WTC11 (cell line): ENCODE results near the gene DYRK3.
A peak's percentile ranks its signal among the peaks of the same experiment; 100 is the strongest.

Experiments used
- AR ChIP-seq: fragments of 250-450 bp; sonication (Bioruptor Pico); IDR thresholded peaks from 2 replicates; pipeline ENCODE4 v1.9.0; 2021; ENCODE audit warnings: mild to moderate bottlenecking
- ESRRA ChIP-seq: sonication (generic); formaldehyde crosslinking; IDR thresholded peaks from 2 replicates; pipeline ENCODE4 v1.8.1; 2022; ENCODE audit warnings: mild to moderate bottlenecking, missing genetic modification reagents, borderline replicate concordance
- GRHL2 ChIP-seq: fragments of 250-450 bp; sonication (Bioruptor Pico); IDR thresholded peaks from 2 replicates; pipeline ENCODE4 v1.8.0; 2022; ENCODE audit warnings: mild to moderate bottlenecking, moderate library complexity; ENCODE audit not compliant: insufficient replicate concordance, severe bottlenecking
- IRF1 ChIP-seq: sonication (generic); formaldehyde crosslinking; IDR thresholded peaks from 2 replicates; pipeline ENCODE4 v1.8.0; 2023; ENCODE audit warnings: missing genetic modification reagents
- MAX ChIP-seq: sonication (generic); formaldehyde crosslinking; IDR thresholded peaks from 2 replicates; pipeline ENCODE4 v1.8.0; 2022; ENCODE audit warnings: mild to moderate bottlenecking, missing genetic modification reagents
- RELA ChIP-seq: sonication (generic); formaldehyde crosslinking; IDR thresholded peaks from 2 replicates; pipeline ENCODE4 v1.8.1; 2022; ENCODE audit warnings: missing genetic modification reagents, mild to moderate bottlenecking, borderline replicate concordance
- TEAD1 ChIP-seq: sonication (generic); formaldehyde crosslinking; IDR thresholded peaks from 2 replicates; pipeline ENCODE4 v1.8.0; 2022; ENCODE audit warnings: mild to moderate bottlenecking, missing genetic modification reagents
- ZNF121 ChIP-seq: sonication (generic); formaldehyde crosslinking; IDR thresholded peaks from 2 replicates; pipeline ENCODE4 v1.8.0; 2023; ENCODE audit warnings: missing genetic modification reagents
- ZNF263 ChIP-seq: sonication (generic); formaldehyde crosslinking; IDR thresholded peaks from 2 replicates; pipeline ENCODE4 v1.8.1; 2022; ENCODE audit warnings: low read depth, mild to moderate bottlenecking, moderate library complexity, missing genetic modification reagents
- TF ChIP-seq, protein P1 (sequence below): sonication (generic); formaldehyde crosslinking; IDR thresholded peaks from 2 replicates; pipeline ENCODE4 v1.8.0; 2022; ENCODE audit warnings: missing genetic modification reagents
- TF ChIP-seq, protein P2 (sequence below): fragments of 200-600 bp; IDR thresholded peaks from 2 replicates; pipeline ENCODE4 v1.8.0; 2022; ENCODE audit warnings: antibody characterized with exemption
- TF ChIP-seq, protein P3 (sequence below): sonication (generic); formaldehyde crosslinking; IDR thresholded peaks from 2 replicates; pipeline ENCODE4 v1.8.0; 2022; ENCODE audit warnings: mild to moderate bottlenecking, missing genetic modification reagents
- TF ChIP-seq, protein P4 (sequence below): sonication (generic); formaldehyde crosslinking; conservative IDR thresholded peaks from 2 replicates; pipeline ENCODE4 v1.8.1; 2022; ENCODE audit warnings: mild to moderate bottlenecking, missing genetic modification reagents

- TF ChIP-seq MAX (CRISPR knock-in tag) (no peak), AR (CRISPR knock-in tag) (no peak), RELA (CRISPR knock-in tag) (no peak), ZNF263 (no peak), GRHL2 (no peak), IRF1 (CRISPR knock-in tag) (no peak), ESRRA (no peak), ZNF121 (CRISPR knock-in tag) (no peak), TEAD1 (peak; percentile 83; the same call in 1 of the 2 replicates)
- TF ChIP-seq, protein P1, sequence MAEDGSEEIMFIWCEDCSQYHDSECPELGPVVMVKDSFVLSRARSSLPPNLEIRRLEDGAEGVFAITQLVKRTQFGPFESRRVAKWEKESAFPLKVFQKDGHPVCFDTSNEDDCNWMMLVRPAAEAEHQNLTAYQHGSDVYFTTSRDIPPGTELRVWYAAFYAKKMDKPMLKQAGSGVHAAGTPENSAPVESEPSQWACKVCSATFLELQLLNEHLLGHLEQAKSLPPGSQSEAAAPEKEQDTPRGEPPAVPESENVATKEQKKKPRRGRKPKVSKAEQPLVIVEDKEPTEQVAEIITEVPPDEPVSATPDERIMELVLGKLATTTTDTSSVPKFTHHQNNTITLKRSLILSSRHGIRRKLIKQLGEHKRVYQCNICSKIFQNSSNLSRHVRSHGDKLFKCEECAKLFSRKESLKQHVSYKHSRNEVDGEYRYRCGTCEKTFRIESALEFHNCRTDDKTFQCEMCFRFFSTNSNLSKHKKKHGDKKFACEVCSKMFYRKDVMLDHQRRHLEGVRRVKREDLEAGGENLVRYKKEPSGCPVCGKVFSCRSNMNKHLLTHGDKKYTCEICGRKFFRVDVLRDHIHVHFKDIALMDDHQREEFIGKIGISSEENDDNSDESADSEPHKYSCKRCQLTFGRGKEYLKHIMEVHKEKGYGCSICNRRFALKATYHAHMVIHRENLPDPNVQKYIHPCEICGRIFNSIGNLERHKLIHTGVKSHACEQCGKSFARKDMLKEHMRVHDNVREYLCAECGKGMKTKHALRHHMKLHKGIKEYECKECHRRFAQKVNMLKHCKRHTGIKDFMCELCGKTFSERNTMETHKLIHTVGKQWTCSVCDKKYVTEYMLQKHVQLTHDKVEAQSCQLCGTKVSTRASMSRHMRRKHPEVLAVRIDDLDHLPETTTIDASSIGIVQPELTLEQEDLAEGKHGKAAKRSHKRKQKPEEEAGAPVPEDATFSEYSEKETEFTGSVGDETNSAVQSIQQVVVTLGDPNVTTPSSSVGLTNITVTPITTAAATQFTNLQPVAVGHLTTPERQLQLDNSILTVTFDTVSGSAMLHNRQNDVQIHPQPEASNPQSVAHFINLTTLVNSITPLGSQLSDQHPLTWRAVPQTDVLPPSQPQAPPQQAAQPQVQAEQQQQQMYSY (CRISPR knock-in tag) = no peak
- TF ChIP-seq, protein P2, sequence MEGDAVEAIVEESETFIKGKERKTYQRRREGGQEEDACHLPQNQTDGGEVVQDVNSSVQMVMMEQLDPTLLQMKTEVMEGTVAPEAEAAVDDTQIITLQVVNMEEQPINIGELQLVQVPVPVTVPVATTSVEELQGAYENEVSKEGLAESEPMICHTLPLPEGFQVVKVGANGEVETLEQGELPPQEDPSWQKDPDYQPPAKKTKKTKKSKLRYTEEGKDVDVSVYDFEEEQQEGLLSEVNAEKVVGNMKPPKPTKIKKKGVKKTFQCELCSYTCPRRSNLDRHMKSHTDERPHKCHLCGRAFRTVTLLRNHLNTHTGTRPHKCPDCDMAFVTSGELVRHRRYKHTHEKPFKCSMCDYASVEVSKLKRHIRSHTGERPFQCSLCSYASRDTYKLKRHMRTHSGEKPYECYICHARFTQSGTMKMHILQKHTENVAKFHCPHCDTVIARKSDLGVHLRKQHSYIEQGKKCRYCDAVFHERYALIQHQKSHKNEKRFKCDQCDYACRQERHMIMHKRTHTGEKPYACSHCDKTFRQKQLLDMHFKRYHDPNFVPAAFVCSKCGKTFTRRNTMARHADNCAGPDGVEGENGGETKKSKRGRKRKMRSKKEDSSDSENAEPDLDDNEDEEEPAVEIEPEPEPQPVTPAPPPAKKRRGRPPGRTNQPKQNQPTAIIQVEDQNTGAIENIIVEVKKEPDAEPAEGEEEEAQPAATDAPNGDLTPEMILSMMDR = no peak
- TF ChIP-seq, protein P3, sequence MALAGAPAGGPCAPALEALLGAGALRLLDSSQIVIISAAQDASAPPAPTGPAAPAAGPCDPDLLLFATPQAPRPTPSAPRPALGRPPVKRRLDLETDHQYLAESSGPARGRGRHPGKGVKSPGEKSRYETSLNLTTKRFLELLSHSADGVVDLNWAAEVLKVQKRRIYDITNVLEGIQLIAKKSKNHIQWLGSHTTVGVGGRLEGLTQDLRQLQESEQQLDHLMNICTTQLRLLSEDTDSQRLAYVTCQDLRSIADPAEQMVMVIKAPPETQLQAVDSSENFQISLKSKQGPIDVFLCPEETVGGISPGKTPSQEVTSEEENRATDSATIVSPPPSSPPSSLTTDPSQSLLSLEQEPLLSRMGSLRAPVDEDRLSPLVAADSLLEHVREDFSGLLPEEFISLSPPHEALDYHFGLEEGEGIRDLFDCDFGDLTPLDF (CRISPR knock-in tag) = no peak
- TF ChIP-seq, protein P4, sequence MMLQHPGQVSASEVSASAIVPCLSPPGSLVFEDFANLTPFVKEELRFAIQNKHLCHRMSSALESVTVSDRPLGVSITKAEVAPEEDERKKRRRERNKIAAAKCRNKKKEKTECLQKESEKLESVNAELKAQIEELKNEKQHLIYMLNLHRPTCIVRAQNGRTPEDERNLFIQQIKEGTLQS = no peak
These were observed 59.1 kb downstream of the DYRK3 start for GRCh38 chr1:206694171-206695124.
